Astrocyte of the cerebellum (primary cell): ENCODE measurements around the gene MAIP1.

Experiments
- DNase-seq: peaks from one replicate; pipeline ENCODE4 v3.0.0-alpha.2; 2011; ENCODE audit warnings: low read depth
- H3K4me3 ChIP-seq: 2 replicates; pipeline ENCODE4 v1.5.1; 2011; ENCODE audit warnings: mild to moderate bottlenecking, low read depth, low read length, moderate library complexity
- in situ Hi-C: cut with HindIII; loops from 2 replicates; pipeline ENCODE4 v1.10.0; 2017; ENCODE audit warnings: low sequenced_read_pairs
- TF ChIP-seq, protein P1 (sequence below): IDR thresholded peaks from 2 replicates; pipeline ENCODE4 v1.5.1; 2012; ENCODE audit warnings: low read length, low read depth, moderate library complexity, mild to moderate bottlenecking; ENCODE audit errors: missing control alignments

Gene MAIP1

DNA sequence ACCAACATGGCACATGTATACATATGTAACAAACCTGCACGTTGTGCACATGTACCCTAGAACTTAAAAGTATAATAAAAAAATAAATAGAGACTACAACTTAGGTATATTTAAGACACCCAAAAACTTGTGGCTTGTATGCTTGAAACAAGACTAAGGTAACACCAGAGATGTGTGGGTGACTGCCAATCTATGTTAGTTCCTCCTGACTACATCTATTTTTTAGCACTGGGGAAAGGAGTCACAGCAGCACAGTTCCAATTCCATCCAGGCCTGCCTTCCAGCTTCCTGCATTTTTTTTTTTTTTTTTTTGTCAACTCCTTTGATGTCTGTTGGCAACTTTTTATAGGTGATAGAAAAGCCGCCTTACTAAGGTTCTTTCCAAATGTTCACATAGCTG, 26.1 kb upstream of the MAIP1 start:
- no peak for DNase-seq
- in situ Hi-C loops: no loop called here
- TF ChIP-seq, protein P1, sequence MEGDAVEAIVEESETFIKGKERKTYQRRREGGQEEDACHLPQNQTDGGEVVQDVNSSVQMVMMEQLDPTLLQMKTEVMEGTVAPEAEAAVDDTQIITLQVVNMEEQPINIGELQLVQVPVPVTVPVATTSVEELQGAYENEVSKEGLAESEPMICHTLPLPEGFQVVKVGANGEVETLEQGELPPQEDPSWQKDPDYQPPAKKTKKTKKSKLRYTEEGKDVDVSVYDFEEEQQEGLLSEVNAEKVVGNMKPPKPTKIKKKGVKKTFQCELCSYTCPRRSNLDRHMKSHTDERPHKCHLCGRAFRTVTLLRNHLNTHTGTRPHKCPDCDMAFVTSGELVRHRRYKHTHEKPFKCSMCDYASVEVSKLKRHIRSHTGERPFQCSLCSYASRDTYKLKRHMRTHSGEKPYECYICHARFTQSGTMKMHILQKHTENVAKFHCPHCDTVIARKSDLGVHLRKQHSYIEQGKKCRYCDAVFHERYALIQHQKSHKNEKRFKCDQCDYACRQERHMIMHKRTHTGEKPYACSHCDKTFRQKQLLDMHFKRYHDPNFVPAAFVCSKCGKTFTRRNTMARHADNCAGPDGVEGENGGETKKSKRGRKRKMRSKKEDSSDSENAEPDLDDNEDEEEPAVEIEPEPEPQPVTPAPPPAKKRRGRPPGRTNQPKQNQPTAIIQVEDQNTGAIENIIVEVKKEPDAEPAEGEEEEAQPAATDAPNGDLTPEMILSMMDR: no peak
- H3K4me3 ChIP-seq: no peak overlapping the region

DNA sequence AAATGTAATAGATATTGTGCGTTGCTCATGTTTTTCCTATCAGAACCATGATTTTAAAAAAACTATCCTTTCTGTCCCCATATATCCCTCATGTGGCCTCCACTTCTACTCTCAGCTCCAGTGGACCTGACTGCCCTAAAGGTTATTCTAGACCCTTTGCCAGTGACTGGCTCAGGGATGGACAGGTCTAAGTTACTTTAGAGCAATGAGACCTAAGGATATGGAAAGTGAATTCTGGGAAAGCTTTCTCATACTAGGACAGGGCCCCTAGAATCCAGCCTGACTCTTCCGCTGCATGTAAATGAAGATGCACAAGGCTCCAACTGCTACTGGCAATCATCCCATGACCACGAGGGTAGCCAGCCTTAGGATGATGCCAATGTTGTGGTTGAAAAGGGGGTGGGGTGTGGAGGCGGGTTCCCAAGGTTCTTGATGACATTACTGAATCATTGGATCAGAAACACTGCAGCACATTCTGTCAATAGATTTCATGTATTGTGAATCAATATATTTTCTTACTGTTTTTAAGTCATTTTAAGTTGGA, 23.0 kb upstream of the MAIP1 start:
- in situ Hi-C loops: no loop called here
- peak; percentile 38 for DNase-seq
- TF ChIP-seq, protein P1: no peak
- H3K4me3 ChIP-seq: no peak overlapping the region

- no peak for DNase-seq
- no peak overlapping the region for H3K4me3 ChIP-seq
- in situ Hi-C loops: no loop called here
- TF ChIP-seq, protein P1: no peak
Observed at GRCh38 chr2:199933466-199933865, 21.9 kb upstream of the MAIP1 start.

- no peak overlapping the region for H3K4me3 ChIP-seq
- DNase-seq: no peak
- TF ChIP-seq, protein P1: no peak
- in situ Hi-C loops: no loop called here
Observed at GRCh38 chr2:199936554-199936953, 18.8 kb upstream of the MAIP1 start.

- no peak for DNase-seq
- in situ Hi-C loops: no loop called here
- TF ChIP-seq, protein P1: no peak
- H3K4me3 ChIP-seq: no peak overlapping the region
Observed at GRCh38 chr2:199940373-199940772, 15.0 kb upstream of the MAIP1 start.

GRCh38 chr2:199943373-199943772, 12.0 kb upstream of the MAIP1 start:
- in situ Hi-C loops: no loop called here
- TF ChIP-seq, protein P1: no peak
- H3K4me3 ChIP-seq: no peak overlapping the region
- DNase-seq: no peak
